ENCODE results near the gene MARCHF9.
"Not testable (repeated sequence)": the region's sequence is repeated elsewhere in the genome, so short reads cannot be mapped to it uniquely, and the experiment has no call there.

The MARCHF9 gene

DNA sequence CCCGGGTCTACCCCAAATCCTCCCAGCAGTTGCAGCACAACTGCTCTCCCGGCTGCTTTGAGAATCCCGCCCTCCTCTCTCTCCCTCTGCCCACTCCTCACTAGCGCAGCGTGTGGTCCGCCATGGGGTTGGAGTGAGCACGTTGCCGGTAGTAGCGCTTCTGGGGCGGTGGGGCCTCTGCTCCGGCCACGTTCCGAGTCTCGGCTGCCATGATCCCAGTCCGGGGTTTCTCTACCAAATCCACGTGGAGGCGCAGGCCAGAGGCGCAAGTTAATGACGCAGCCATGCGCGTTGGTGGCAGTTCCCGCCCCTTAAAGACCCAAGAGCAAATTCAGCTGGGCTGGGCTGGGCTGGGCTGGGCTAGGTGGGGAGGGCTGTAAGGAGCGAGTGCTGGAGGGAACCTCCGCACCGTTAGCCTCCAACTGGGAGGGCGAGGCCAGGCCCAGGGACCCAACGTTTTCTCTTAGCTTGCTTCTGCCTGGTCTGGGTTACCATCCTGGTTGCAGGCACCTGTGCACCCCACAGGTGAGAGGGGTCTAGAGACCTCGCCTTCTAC is 17.0 kb downstream of the MARCHF9 start, which contains the start of gene METTL1:
TSS of gene METTL1 (minus strand) at position 233 of the 556 bp plus-strand sequence. CDS start at position 211, 22 bp downstream.
- Histone ChIP-seq H3K4me3 (ENCODE audit: insufficient read depth, low read length, poor library complexity, severe bottlenecking) (peak within 1 kb of the TSS; percentile 84), H2AFZ (ENCODE audit: low read depth, low read length, severe bottlenecking) (peak within 1 kb of the TSS; percentile 71), H3K36me3 (ENCODE audit: low read length) (no peaks in the 10 kb centered on the region), H3K9ac (ENCODE audit: low read length) (peak within 1 kb of the TSS; percentile 70), H3K27me3 (ENCODE audit: low read length) (no peaks in the 10 kb centered on the region), H3K9me2 (replicated peaks; ENCODE audit: insufficient read depth, low read length) (no peaks in the 10 kb centered on the region), H4K20me1 (ENCODE audit: low read depth, low read length) (no peaks in the 10 kb centered on the region), H3K79me2 (ENCODE audit: insufficient read depth, low read length) (no peaks in the 10 kb centered on the region), H3K27ac (ENCODE audit: low read depth, low read length) (peak within 1 kb of the TSS; percentile 25), H3K4me2 (ENCODE audit: low read depth, low read length, poor library complexity, severe bottlenecking) (peak within 1 kb of the TSS; percentile 97), H3F3A (ENCODE audit: insufficient read depth) (0 out of 2 replicates have a peak, but pooled peaks cover 5% of the 10 kb centered on the region), H3K9me3 (ENCODE audit: insufficient read depth, low read length) (no peaks in the 10 kb centered on the region)
- TF ChIP-seq CTCF (IDR thresholded peaks at IDR 0.05; ENCODE audit: insufficient read depth, low read length, poor library complexity, severe bottlenecking): no peak
- no peak for TF ChIP-seq EZH2phosphoT487 (conservative IDR thresholded peaks at IDR 0.05; ENCODE audit: low read length)

- Histone ChIP-seq H3K9ac (ENCODE audit: low read length) (peak within 1 kb of the TSS; percentile 70), H4K20me1 (ENCODE audit: low read depth, low read length) (no peaks in the 10 kb centered on the region), H3K79me2 (ENCODE audit: insufficient read depth, low read length) (no peaks in the 10 kb centered on the region), H3K9me2 (replicated peaks; ENCODE audit: insufficient read depth, low read length) (no peaks in the 10 kb centered on the region), H3K9me3 (ENCODE audit: insufficient read depth, low read length) (no peaks in the 10 kb centered on the region), H3K27me3 (ENCODE audit: low read length) (no peaks in the 10 kb centered on the region), H3K36me3 (ENCODE audit: low read length) (no peaks in the 10 kb centered on the region), H3K27ac (ENCODE audit: low read depth, low read length) (peak within 1 kb of the TSS; percentile 25), H3K4me2 (ENCODE audit: low read depth, low read length, poor library complexity, severe bottlenecking) (peak within 1 kb of the TSS; percentile 97), H2AFZ (ENCODE audit: low read depth, low read length, severe bottlenecking) (peak within 1 kb of the TSS; percentile 71), H3F3A (ENCODE audit: insufficient read depth) (0 out of 2 replicates have a peak, but pooled peaks cover 5% of the 10 kb centered on the region), H3K4me3 (ENCODE audit: insufficient read depth, low read length, poor library complexity, severe bottlenecking) (peak within 1 kb of the TSS; percentile 84)
- TF ChIP-seq EZH2phosphoT487 (conservative IDR thresholded peaks at IDR 0.05; ENCODE audit: low read length) (no peak), CTCF (IDR thresholded peaks at IDR 0.05; ENCODE audit: insufficient read depth, low read length, poor library complexity, severe bottlenecking) (no peak)
These were observed 17.8 kb downstream of the MARCHF9 start, which contains the start of gene EEF1AKMT3 for GRCh38 chr12:57772429-57773322. TSS of gene EEF1AKMT3 (plus strand) at chr12:57772614. CDS start at chr12:57772725, 111 bp downstream.

GRCh38 chr12:57774634-57775033 is 19.7 kb downstream of the MARCHF9 start:
- not testable (repeated sequence) for H3K9me3 ChIP-seq (ENCODE audit: insufficient read depth, low read length)

More at GRCh38 chr12:57774634-57775033, 19.7 kb downstream of the MARCHF9 start:
- H3K9ac ChIP-seq (ENCODE audit: low read length); H3K36me3 ChIP-seq (ENCODE audit: low read length); H3K79me2 ChIP-seq (ENCODE audit: insufficient read depth, low read length); H3K9me2 ChIP-seq (replicated peaks; ENCODE audit: insufficient read depth, low read length); H3F3A ChIP-seq (ENCODE audit: insufficient read depth); H2AFZ ChIP-seq (ENCODE audit: low read depth, low read length, severe bottlenecking); H3K4me3 ChIP-seq (ENCODE audit: insufficient read depth, low read length, poor library complexity, severe bottlenecking); H3K27me3 ChIP-seq (ENCODE audit: low read length); H3K4me2 ChIP-seq (ENCODE audit: low read depth, low read length, poor library complexity, severe bottlenecking); H4K20me1 ChIP-seq (ENCODE audit: low read depth, low read length); H3K27ac ChIP-seq (ENCODE audit: low read depth, low read length): not testable (repeated sequence)
